Transverse colon (tissue), 4 donors: ENCODE measurements around the gene SCLY. TPM values are rescaled to one million over a fixed set of nuclear protein-coding genes. Genes with fewer than 3 reads are reported as not detected.

Experiments used
- DNase-seq: peaks from one replicate; pipeline ENCODE4 v3.0.0-alpha.2; 2019
- H3K27ac ChIP-seq, 4 donors: fragments of 200-600 bp; sonication (generic); 2 replicates each; pipeline ENCODE4 v1.5.1; 2016 to 2018; ENCODE audit warnings: inconsistent platforms in 4 of 4
- H3K27me3 ChIP-seq: fragments of 200-600 bp; sonication (generic); 2 replicates; pipeline ENCODE4 v1.5.1; 2017; ENCODE audit warnings: inconsistent platforms
- H3K36me3 ChIP-seq, 4 donors: fragments of 200-600 bp; sonication (generic); 2 replicates each; pipeline ENCODE4 v1.5.1; 2017 to 2019; ENCODE audit warnings: inconsistent platforms in 4 of 4
- H3K4me1 ChIP-seq, 4 donors: fragments of 200-600 bp; sonication (generic); 2 replicates each; pipeline ENCODE4 v1.5.1; 2017 to 2020; ENCODE audit warnings: inconsistent platforms in 4 of 4
- H3K4me3 ChIP-seq, 4 donors: fragments of 200-600 bp; sonication (generic); 1 replicate in 1 of 4; 2 replicates in 3 of 4; pipeline versions ENCODE4 v1.5.1 to v1.6.1; 2017 to 2019; ENCODE audit warnings: inconsistent platforms in 4 of 4
- H3K9me3 ChIP-seq, 2 donors: fragments of 200-600 bp; sonication (generic); 2 replicates each; pipeline ENCODE4 v1.5.1; 2017 to 2019; ENCODE audit warnings: inconsistent platforms in 2 of 2
- CTCF ChIP-seq, 5 experiments: fragments of 200-600 bp in 3 of 5; fragments of 450-650 bp in 2 of 5; sonication (generic) in 3 of 5; IDR thresholded peaks; 1 replicate in 2 of 5; 2 replicates in 3 of 5; pipeline ENCODE4 v1.5.1; 2016 to 2017; ENCODE audit warnings: antibody characterized with exemption in 5 of 5, inconsistent platforms in 3 of 5, mild to moderate bottlenecking in 2 of 5, moderate library complexity in 1 of 5
- EP300 ChIP-seq: sonication (generic); formaldehyde crosslinking; IDR thresholded peaks from one replicate; pipeline ENCODE4 v1.6.1; 2017; ENCODE audit warnings: antibody characterized with exemption, low read depth
- POLR2A ChIP-seq: fragments of 450-650 bp; IDR thresholded peaks from one replicate; pipeline ENCODE4 v1.6.1; 2016; ENCODE audit warnings: antibody characterized with exemption, mild to moderate bottlenecking, moderate library complexity
- POLR2AphosphoS5 ChIP-seq, 3 donors: sonication (generic); formaldehyde crosslinking; IDR thresholded peaks; one replicate each; pipeline ENCODE4 v1.6.1; 2016; ENCODE audit warnings: antibody characterized with exemption in 3 of 3
- WGBS, 2 donors: methylation state at CpG; one replicate each; pipeline ENCODE4 v1.1.5; 2018; ENCODE audit warnings: low coverage in 1 of 2; 5-methylcytosine and 5-hydroxymethylcytosine counted together
- in situ Hi-C, 4 donors: fragments of 200-750 bp; cut with MboI; loops; one replicate each; pipeline versions ENCODE4 v1.15.0 to v1.15.1; 2017; ENCODE audit warnings: low sequenced_read_pairs in 3 of 4, low pct_ligation_motif_present in 1 of 4, low pct_unique_long_range_greater_than_20kb in 1 of 4
- intact Hi-C: fragments of 100-400 bp; cut with DNase I; formaldehyde crosslinking; loops from one replicate; pipeline ENCODE4 v1.15.1; 2023; ENCODE audit warnings: low total_unique reads
- total RNA-seq, 4 donors: library from RNA; depleted of rRNA; stranded (reverse); fragments of >200 nt; gene quantifications; one replicate each; pipeline ENCODE4 v1.1.0, GENCODE V29; 2016

Gene SCLY
- total RNA-seq, 4 donors from 2014 or later: 9.4 to 24.3 (median 11.1) TPM

GRCh38 chr2:238079874-238080327 is 19.1 kb downstream of the SCLY start:
- no peaks in the 10 kb centered on the region for H3K4me1 ChIP-seq
- no peak overlapping the region for H3K4me3 ChIP-seq
- no peaks in the 10 kb centered on the region for H3K9me3 ChIP-seq
- no peak overlapping the region for H3K27ac ChIP-seq
- TF ChIP-seq CTCF (IDR thresholded peaks at IDR 0.05) (no peak), POLR2AphosphoS5 (IDR thresholded peaks at IDR 0.05) (no peak), POLR2A (no peak), EP300 (no peak)
- WGBS, 2 donors: 83 to 84% methylated on average over 2 of the region's 2 CpGs
- DNase-seq: no peak
- intact Hi-C loops (no loop called here), in situ Hi-C loops (no loop called here)
- H3K27me3 ChIP-seq: no peaks in the 10 kb centered on the region
- H3K36me3 ChIP-seq: no peaks in the 10 kb centered on the region

GRCh38 chr2:238080518-238080917 is 19.7 kb downstream of the SCLY start:
- H3K36me3 ChIP-seq: no peaks in the 10 kb centered on the region

GRCh38 chr2:238081150-238081549 is 20.3 kb downstream of the SCLY start:
- DNase-seq: no peak
- Histone ChIP-seq H3K27me3 (no peaks in the 10 kb centered on the region), H3K27ac (no peak overlapping the region), H3K4me1 (no peaks in the 10 kb centered on the region), H3K36me3 (no peaks in the 10 kb centered on the region), H3K4me3 (no peak overlapping the region), H3K9me3 (no peaks in the 10 kb centered on the region)
- in situ Hi-C loops: no loop called here
- intact Hi-C loops: no loop called here
- TF ChIP-seq POLR2AphosphoS5 (IDR thresholded peaks at IDR 0.05) (no peak), CTCF (IDR thresholded peaks at IDR 0.05) (no peak), EP300 (no peak), POLR2A (no peak)
- 90 to 93% methylated on average over 2 to 13 of the region's 13 CpGs for WGBS, 2 donors

More at GRCh38 chr2:238080518-238080917, 19.7 kb downstream of the SCLY start:
- H3K4me1 ChIP-seq: no peaks in the 10 kb centered on the region
- no peak for TF ChIP-seq EP300
- no peak for TF ChIP-seq POLR2A
- no peak for TF ChIP-seq POLR2AphosphoS5 (IDR thresholded peaks at IDR 0.05)
- no peak for TF ChIP-seq CTCF (IDR thresholded peaks at IDR 0.05)
- intact Hi-C loops (no loop called here), in situ Hi-C loops (no loop called here)
- 97% methylated on average over 15 of the region's 15 CpGs; no CpG with 5 or more reads in 1 of the 2 donors for WGBS, 2 donors
- H3K27ac ChIP-seq: no peak overlapping the region
- H3K27me3 ChIP-seq: no peaks in the 10 kb centered on the region
- no peak overlapping the region for H3K4me3 ChIP-seq
- DNase-seq: no peak
- no peaks in the 10 kb centered on the region for H3K9me3 ChIP-seq

- in situ Hi-C loops: no loop called here
- WGBS, 2 donors: 97 to 100% methylated on average over 10 to 16 of the region's 16 CpGs
- Histone ChIP-seq H3K4me1 (no peaks in the 10 kb centered on the region), H3K27me3 (no peaks in the 10 kb centered on the region), H3K4me3 (no peak overlapping the region), H3K9me3 (no peaks in the 10 kb centered on the region), H3K36me3 (no peaks in the 10 kb centered on the region), H3K27ac (no peak overlapping the region)
- no peak for TF ChIP-seq CTCF (IDR thresholded peaks at IDR 0.05)
- TF ChIP-seq POLR2AphosphoS5 (IDR thresholded peaks at IDR 0.05): no peak
- no peak for TF ChIP-seq EP300
- DNase-seq: no peak
- intact Hi-C loops: no loop called here
These were observed 20.8 kb downstream of the SCLY start for GRCh38 chr2:238081561-238081960.
